ENCODE data around the gene PFKFB3.

Gene PFKFB3

DNA sequence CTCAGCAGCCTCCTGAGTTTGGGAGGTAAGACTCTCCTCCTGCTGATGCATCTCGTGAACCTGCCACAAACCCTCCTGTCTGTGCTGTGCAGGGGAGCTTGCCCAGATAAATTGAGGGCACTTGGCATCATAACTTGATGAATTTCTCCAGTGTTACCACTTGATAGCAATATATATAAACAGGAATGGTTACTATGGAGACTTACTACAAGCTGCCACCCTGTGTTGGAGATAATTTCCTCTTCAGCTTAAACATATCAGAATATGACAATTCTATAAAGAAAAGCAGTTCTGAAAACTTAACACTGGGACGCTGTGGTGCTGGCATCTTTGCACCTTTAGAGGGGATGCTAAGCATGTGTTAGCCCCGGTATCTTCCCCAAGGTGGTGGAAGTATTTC is 14.9 kb downstream of the PFKFB3 start:
- in situ Hi-C loops (cut with MboI; ENCODE audit: low sequenced_read_pairs): no loop called here

GRCh38 chr10:6218692-6219493 is 16.2 kb downstream of the PFKFB3 start:
- in situ Hi-C loops (cut with MboI; ENCODE audit: low sequenced_read_pairs): no loop called here

DNA sequence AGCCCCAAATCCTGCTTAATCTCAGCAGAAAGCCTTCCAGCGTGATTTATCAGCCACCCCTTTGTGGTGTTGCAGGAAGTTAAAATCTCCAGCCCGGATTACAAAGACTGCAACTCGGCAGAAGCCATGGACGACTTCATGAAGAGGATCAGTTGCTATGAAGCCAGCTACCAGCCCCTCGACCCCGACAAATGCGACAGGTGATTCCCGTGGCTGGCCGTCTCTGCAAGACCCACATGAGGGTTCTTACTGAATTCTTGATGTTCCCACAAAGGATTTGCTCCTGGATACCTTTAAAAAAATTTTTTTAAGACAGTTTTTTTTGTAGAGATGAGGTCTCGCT is 16.7 kb downstream of the PFKFB3 start:
- in situ Hi-C loops (cut with MboI; ENCODE audit: low sequenced_read_pairs): no loop called here

- in situ Hi-C loops (cut with MboI; ENCODE audit: low sequenced_read_pairs): no loop called here
Observed at GRCh38 chr10:6220418-6221191, 17.9 kb downstream of the PFKFB3 start.

DNA sequence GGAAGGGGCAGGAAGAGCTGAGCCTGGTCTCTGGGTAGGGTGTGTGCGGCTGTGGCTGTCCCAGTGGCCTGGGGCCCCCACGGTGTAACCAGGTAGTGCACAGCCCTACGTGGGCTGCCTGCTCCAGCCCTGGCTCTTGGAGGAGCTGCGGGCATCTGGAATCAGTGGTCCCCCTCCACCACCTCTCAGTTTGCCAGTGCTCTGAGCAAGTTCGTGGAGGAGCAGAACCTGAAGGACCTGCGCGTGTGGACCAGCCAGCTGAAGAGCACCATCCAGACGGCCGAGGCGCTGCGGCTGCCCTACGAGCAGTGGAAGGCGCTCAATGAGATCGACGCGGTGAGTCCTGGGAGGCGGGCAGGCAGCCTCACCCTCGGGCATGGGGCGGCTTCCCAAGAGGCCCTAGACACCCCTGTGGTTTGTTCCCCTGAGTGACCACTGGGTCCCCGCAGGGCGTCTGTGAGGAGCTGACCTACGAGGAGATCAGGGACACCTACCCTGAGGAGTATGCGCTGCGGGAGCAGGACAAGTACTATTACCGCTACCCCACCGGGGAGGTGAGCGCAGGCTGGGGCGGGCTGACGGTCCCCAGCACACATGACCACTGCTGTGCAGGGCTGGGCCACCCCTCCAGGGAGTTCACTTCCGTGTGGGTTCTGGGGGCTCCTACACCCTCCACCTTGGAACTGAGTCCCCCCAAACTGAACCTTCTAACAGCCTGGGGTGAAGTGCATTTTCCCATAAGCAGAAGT is 18.6 kb downstream of the PFKFB3 start:
- in situ Hi-C loops (cut with MboI; ENCODE audit: low sequenced_read_pairs): no loop called here

DNA sequence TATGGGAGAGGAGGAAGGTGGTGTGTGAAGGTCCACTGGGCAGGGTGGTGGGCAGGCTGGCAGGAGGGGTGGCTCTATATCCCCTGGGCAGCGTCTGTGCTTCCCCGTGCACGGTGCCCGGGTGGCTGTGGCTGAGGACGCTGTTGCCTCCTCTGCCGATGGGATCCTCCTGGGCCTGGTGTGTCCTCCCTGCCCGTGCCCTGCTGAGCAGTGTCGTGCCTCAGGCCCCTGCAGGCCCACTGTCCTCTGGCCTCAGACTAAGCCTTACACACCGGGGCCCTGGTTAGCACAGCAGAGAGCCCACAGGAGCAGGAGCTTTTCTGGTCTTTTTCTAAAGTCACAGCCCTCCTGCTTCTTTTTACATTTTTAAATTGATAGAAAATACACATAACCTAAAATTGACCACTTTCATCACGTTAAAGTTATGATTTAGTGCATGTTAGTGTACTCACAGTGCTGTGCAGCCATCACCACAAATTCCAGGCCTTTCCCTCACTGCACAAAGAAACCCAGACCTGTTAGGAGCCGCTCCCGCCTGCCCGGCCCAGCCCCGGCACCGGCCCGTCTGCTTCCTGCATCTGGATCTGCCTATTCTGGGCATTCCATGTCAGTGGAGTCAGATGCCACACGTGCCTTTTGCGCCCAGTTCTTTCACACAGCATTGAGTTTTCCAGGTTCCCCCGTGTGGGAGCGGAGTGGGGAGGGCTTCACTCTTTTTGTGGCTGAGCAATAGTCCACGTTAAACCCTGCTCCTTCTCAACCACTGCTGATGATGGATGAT is 19.4 kb downstream of the PFKFB3 start:
- in situ Hi-C loops (cut with MboI; ENCODE audit: low sequenced_read_pairs): no loop called here

DNA sequence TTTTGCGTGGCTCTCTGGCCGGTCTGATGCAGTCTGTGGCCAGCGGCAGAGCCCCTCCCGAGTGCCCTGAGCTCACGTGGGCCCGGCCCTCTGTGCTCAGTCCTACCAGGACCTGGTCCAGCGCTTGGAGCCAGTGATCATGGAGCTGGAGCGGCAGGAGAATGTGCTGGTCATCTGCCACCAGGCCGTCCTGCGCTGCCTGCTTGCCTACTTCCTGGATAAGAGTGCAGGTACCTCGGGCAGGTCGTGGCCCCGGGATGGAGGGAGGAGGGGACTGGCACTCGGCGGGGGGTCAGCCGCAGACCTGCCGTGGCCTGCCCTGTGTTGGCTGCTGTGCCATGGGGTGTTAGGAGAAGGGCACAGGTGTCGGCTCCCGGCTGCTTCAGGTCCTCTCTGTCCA is 20.0 kb downstream of the PFKFB3 start:
- in situ Hi-C loops (cut with MboI; ENCODE audit: low sequenced_read_pairs): no loop called here

GRCh38 chr10:6223981-6224380 is 21.2 kb downstream of the PFKFB3 start:
- in situ Hi-C loops (cut with MboI; ENCODE audit: low sequenced_read_pairs): no loop called here

GRCh38 chr10:6224781-6225180 is 22.0 kb downstream of the PFKFB3 start:
- in situ Hi-C loops (cut with MboI; ENCODE audit: low sequenced_read_pairs): no loop called here

- in situ Hi-C loops (cut with MboI; ENCODE audit: low sequenced_read_pairs): no loop called here
Observed at GRCh38 chr10:6225263-6225814, 22.6 kb downstream of the PFKFB3 start.

- in situ Hi-C loops (cut with MboI; ENCODE audit: low sequenced_read_pairs): no loop called here
Observed at GRCh38 chr10:6226216-6226615, 23.5 kb downstream of the PFKFB3 start.

DNA sequence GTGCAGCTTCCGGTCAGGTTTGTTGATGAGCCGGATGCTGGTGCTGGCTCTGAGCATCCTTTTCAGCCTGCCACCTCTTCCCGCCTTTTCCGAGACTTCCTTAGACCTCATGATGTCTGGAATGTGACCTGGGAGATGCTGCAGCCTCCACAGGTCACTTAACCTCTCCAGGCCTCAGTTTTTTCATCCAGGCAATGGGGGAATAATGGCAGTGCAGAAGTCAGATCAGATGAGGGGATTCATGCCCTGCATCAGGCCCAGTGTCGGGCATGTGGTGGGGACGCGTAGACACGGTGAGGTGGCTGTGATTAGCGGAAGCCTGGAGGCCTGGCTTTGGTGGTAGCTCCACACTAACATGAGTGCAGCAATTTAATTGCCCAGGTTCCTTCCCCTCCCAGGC is 24.6 kb downstream of the PFKFB3 start:
- in situ Hi-C loops (cut with MboI; ENCODE audit: low sequenced_read_pairs): no loop called here

GRCh38 chr10:6228010-6228511 is 25.3 kb downstream of the PFKFB3 start:
- in situ Hi-C loops (cut with MboI; ENCODE audit: low sequenced_read_pairs): no loop called here

DNA sequence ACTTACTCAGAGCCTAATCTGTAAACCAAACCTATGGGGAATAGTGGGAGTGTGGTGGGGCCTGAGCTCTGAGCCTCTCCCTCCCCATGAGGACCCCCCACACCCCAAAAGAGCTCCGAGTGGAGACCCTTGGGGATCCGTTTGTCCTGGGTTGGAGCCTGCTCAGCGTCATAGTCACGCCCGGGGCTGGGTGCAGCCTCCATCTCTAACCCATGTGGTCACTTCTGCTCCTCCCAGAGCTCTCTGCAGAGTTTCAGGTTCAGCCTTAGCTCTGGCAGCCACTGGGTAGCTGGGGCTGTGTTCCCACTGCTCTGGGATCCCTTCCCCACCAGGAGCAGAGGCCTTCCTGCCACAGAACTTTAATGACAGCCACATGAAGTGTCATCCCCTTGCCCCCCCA is 25.9 kb downstream of the PFKFB3 start:
- in situ Hi-C loops (cut with MboI; ENCODE audit: low sequenced_read_pairs): no loop called here

DNA sequence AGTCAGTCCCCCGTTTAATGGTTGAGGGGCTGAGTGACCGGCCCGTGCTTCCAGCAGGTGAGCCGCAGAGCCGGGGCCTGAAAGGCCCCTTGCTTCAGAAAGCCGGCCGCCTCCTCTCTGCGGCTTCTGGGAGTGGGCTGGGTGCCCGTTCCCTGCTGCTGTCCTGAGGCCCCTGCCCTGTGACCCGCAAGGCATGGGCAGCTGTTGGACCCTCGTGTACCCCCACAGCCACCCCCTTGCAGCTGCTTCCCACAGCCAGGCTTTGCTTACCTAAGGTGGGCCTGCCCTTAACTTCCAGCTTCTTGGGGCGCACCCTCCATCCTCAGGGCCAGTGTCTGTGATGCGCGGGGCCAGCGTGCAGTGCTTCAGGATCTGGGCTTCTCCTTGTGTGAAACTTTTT is 26.6 kb downstream of the PFKFB3 start:
- in situ Hi-C loops (cut with MboI; ENCODE audit: low sequenced_read_pairs): no loop called here

DNA sequence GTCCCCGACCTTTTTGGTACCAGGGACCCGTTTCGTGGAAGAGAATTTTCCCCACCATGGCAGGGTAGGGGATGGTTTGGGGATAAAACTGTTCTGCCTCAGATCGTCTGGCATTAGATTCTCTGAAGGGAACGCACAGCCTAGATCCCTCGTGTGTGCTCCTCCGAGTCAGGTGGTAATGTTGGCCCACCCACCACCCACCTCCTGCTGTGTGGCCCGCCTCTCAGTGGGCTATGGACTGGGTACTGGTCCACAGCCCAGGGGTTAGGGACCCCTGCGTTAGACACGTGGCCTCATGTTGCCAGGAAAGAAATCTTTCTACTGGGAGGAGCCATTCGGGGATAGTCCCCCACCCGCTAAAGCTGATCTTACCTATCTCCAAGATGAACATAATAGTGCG is 27.0 kb downstream of the PFKFB3 start:
- in situ Hi-C loops (cut with MboI; ENCODE audit: low sequenced_read_pairs): no loop called here

GRCh38 chr10:6230315-6230714 is 27.6 kb downstream of the PFKFB3 start:
- in situ Hi-C loops (cut with MboI; ENCODE audit: low sequenced_read_pairs): no loop called here

- in situ Hi-C loops (cut with MboI; ENCODE audit: low sequenced_read_pairs): no loop called here
Observed at GRCh38 chr10:6231146-6231545, 28.4 kb downstream of the PFKFB3 start.

- in situ Hi-C loops (cut with MboI; ENCODE audit: low sequenced_read_pairs): no loop called here
Observed at GRCh38 chr10:6231730-6232129, 29.0 kb downstream of the PFKFB3 start.

- in situ Hi-C loops (cut with MboI; ENCODE audit: low sequenced_read_pairs): no loop called here
Observed at GRCh38 chr10:6232225-6232807, 29.6 kb downstream of the PFKFB3 start.
